Stimulated activated CD4-positive, alpha-beta T cell treated with anti-CD3 and anti-CD28 coated beads, TNF-alpha, amount 100 ng/mL, for 4 hours (primary cell): Measurements from ENCODE around the gene ANO1.
"Not testable (repeated sequence)": the region's sequence is repeated elsewhere in the genome, so short reads cannot be mapped to it uniquely, and the experiment has no call there.

Experiments used
- DNase-seq, 3 experiments: peaks; one replicate each; pipeline ENCODE4 v3.0.0-alpha.2; 2020; ENCODE audit warnings: low read depth in 3 of 3

Gene ANO1

DNA sequence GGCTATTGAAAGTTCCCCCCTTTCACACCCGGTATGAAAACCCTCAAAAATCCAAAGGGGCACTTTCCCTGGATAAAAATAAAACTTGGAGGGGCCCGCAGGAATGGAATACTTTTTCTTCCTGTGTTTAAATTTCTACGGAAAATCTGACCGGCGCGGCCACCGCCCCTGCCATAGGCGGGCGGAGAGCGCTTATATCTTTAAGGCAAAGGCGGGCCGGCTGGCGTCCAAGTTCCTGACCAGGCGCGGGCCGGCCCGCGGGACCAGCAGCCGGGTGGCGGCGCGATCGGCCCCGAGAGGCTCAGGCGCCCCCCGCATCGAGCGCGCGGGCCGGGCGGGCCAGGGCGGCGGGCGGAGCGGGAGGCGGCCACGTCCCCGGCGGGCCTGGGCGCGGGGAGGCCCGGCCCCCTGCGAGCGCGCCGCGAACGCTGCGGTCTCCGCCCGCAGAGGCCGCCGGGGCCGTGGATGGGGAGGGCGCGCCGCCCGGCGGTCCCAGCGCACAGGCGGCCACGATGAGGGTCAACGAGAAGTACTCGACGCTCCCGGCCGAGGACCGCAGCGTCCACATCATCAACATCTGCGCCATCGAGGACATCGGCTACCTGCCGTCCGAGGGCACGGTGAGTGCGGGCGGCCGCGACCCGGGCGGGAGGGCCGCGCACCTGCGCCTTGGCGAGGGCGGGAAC, at the start of gene ANO1:
Gene ANO1 (plus strand): TSS at position 223 of the 686 bp plus-strand sequence. CDS start 290 bp downstream, at position 513.
- DNase-seq: no peak

DNA sequence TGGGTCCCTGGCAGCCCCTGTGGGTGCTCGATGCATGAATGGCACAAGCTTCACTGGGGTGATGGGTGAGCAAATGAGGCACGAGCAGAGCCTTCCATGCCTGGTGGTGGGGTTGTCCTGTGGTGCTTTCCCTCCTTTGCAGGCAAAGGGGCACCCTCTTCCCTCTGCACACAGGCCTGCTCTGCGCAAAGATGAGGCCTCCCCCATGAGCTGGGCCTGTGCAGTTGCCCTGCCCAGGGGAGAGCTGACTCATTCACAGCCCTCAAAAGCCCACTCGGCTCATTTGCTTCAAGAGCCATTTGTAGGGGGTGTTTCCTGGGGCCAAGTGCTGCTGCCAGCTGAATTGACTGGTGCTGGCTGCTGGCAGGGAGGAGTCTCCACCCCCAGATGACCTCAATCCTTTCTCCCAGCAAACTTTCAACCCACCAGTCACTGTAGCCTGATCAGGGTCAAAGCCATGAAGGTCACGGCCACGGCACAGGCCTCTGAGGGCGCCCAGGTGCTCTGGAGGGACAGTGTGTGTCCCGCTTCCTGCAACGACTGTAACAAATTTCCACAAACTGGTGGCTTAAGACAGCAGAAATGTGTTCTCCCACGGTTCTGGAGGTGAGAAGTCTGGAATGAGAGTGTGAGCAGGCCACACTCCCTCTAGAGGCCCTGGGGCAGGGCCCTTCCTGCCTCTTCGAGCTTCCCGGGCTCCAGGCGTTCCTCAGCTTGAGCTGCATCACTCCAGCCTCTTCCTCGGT, 48.8 kb upstream of the ANO1 start:
- DNase-seq: no peak

- DNase-seq: no peak
Observed at GRCh38 chr11:70029861-70030380, 48.2 kb upstream of the ANO1 start.

GRCh38 chr11:70030412-70030811, 47.7 kb upstream of the ANO1 start:
- no peak for DNase-seq

DNA sequence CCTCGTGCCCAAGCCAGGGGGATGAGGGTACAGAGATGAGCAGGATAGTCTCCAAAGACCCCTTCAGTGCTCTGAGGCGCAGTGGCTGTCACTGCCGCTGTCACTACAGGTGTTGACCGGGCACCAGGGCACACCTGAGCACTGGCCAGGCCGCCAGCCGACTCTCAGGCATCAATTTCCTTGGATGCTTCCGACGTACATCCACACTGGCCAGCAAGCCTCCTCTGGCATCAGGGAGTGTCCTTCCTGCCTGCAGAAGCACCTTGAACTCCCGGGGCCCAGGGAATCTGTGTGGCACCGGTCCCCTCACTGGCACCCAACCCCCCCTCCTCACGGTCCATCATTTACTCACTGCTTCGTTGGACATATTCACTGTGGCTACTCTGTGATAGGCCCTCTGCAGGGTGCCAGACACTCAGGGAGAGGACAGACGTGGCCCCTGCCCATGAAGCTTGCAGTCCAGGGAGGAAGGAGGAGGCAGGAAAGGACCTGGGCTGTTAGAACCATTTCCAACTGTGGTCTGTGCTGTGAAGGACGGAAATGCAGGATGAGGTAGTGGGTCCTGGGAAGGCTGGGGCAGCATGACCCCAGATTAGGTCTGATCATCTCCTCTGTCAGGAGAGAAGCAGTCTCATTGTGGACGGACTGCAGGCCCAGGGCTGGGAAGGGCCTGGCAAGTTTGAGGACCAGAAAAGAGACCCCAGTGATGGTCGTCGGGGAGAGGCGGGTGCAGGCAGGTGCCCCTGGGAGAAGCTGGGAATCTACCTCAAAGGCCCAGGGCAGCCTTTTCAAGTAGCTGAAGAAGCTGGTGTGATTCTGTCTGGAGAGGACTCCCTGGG, 46.3 kb upstream of the ANO1 start:
- DNase-seq: no peak

- DNase-seq: no peak
Observed at GRCh38 chr11:70032470-70032795, 45.7 kb upstream of the ANO1 start.

DNA sequence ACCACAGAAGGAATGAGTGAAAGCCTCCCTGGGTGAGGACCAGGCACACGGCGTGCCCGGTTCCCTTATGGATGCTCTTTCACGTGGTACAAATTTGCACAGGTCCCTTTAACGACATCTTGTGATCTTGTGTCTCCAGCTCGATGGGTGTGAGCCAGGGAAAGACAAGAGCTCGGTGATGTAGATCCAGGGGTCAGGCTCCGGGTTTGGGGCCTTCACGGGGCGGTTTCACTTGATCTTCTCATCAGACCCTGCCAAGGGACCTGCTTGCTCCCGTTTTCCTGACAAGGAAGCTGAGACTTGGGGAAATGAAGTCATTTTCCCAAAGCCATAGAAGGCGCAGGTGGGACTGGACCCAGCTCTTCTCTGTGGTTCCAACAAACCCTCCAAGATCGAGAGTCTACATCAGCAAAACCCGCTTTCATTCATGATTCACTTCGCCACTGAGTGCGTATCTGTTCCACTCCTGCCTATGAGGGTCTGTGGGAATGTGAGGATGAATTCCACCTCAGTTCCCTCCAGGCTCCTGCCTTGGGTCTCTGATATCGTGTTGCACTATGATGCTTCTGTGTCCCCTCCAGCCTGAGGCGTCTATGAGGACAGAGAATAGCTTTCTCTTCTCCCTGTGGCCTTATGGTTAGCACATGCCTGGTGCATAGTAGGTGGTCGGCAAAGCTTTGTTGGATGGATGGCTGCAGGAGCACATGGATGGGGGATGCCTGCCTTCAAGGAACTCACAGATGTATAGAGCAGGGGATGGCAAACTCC, 45.0 kb upstream of the ANO1 start:
- no peak for DNase-seq

DNA sequence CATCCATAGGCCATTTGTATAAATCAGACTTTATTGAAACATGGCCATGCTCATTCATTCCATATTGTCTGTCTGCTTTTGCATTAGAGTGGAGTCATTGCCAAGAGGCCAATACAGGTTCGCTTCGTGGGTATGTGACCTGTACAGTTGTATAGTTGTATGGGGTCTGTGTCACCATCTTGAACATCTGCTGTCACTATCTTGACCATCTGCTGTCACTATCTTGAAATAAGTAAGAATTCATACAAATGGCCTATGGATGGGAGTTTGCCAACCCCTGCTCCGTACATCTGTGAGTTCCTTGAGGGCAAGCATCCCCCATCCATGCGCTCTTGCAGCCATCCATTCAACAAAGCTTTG, 44.4 kb upstream of the ANO1 start:
- DNase-seq: no peak

- no peak for DNase-seq
Observed at GRCh38 chr11:70034740-70035365, 43.3 kb upstream of the ANO1 start.

- DNase-seq: not testable (repeated sequence)
Observed at GRCh38 chr11:70035665-70036064, 42.5 kb upstream of the ANO1 start.

GRCh38 chr11:70036971-70037882, 40.9 kb upstream of the ANO1 start:
- DNase-seq: no peak

- DNase-seq: no peak
Observed at GRCh38 chr11:70038034-70038834, 39.9 kb upstream of the ANO1 start.

DNA sequence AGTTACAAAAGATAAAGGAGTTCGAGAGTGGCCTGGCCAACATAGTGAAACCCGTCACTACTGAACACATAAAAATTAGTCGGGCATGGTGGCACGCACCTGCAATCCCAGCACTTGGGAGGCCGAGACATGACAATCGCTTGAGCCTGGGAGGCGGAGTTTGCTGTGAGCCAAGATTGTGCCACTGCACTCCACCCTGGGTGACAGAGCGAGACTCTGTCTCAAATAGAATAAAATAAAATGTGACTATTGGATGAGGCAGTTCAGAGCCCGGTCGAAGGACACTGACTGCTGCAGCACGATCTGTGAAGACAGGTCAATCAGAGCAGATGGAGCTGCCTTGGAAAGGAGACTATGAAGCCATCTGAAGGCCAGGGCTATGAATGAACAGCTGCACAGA, 37.7 kb upstream of the ANO1 start:
- no peak for DNase-seq

GRCh38 chr11:70040869-70041501, 37.1 kb upstream of the ANO1 start:
- DNase-seq: no peak

GRCh38 chr11:70043482-70043881, 34.6 kb upstream of the ANO1 start:
- DNase-seq: no peak

DNA sequence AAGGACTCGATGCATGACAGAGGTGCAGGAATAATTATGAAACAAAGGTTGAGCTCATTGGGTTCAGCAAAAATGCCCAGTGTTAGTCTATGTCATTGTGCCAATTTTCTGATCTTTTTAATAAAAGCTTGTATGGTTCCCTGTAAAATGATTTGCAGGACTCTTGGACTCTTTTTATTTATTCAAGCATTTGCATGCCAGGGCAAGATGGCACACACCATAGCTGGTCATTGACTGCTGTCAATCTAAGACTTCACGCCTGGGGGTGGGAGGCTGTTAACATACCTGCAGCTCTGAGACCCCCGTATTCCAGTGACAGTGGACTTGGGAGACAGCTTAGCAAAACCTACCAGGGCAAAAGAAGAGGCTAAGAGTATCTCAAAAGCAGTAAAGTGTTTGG, 32.0 kb upstream of the ANO1 start:
- DNase-seq: no peak

- DNase-seq: no peak
Observed at GRCh38 chr11:70048279-70049024, 29.7 kb upstream of the ANO1 start.

- DNase-seq: no peak
Observed at GRCh38 chr11:70049045-70049444, 29.1 kb upstream of the ANO1 start.
